Kidney (tissue), 14 donors: ENCODE results near the gene SLC9C1. TPM values are rescaled to one million over a fixed set of nuclear protein-coding genes. Genes with fewer than 3 reads are reported as not detected.

Source experiments
- DNase-seq, 5 donors: peaks; one replicate each; pipeline ENCODE4 v3.0.0-alpha.2; 2013 to 2020
- FAIRE-seq: peaks from 2 replicates; lab custom pipeline; 2012; peaks lifted over from hg19 to GRCh38; lab: Jason Lieb, UNC
- H3K27ac ChIP-seq, 2 donors: one replicate each; pipeline ENCODE4 v1.7.0; 2013; ENCODE audit warnings: low read depth in 2 of 2, low read length in 2 of 2, inconsistent platforms in 1 of 2
- H3K27me3 ChIP-seq: one replicate; pipeline ENCODE4 v1.7.1; 2013; ENCODE audit warnings: low read length, inconsistent platforms; ENCODE audit not compliant: control insufficient read depth, insufficient read depth
- H3K36me3 ChIP-seq, 3 donors: one replicate each; pipeline versions ENCODE4 v1.7.0 to v1.7.1; 2013; ENCODE audit warnings: low read length in 3 of 3, control low read depth in 1 of 3, inconsistent platforms in 1 of 3; ENCODE audit not compliant: insufficient read depth in 3 of 3, control insufficient read depth in 2 of 3
- H3K4me1 ChIP-seq, 3 donors: one replicate each; pipeline versions ENCODE4 v1.7.0 to v1.7.1; 2013; ENCODE audit warnings: low read length in 3 of 3, inconsistent platforms in 1 of 3, low read depth in 1 of 3; ENCODE audit not compliant: control insufficient read depth in 2 of 3, insufficient read depth in 2 of 3
- H3K4me3 ChIP-seq, 3 donors: one replicate each; pipeline versions ENCODE4 v1.7.0 to v1.8.1; 2013; ENCODE audit warnings: low read length in 3 of 3, control low read depth in 1 of 3, inconsistent platforms in 1 of 3
- H3K9ac ChIP-seq, 3 donors: one replicate each; pipeline versions ENCODE4 v1.7.0 to v1.7.1; 2013; ENCODE audit warnings: low read length in 3 of 3, control low read depth in 1 of 3, inconsistent platforms in 1 of 3
- H3K9me3 ChIP-seq, 3 donors: one replicate each; pipeline versions ENCODE4 v1.7.0 to v1.7.1; 2013; ENCODE audit warnings: low read length in 3 of 3, control low read depth in 1 of 3, inconsistent platforms in 1 of 3; ENCODE audit not compliant: control insufficient read depth in 2 of 3, insufficient read depth in 1 of 3
- CTCF ChIP-seq: IDR thresholded peaks from 3 replicates; pipeline ENCODE4 v1.5.1; 2012; ENCODE audit warnings: mild to moderate bottlenecking, moderate library complexity, borderline replicate concordance; ENCODE audit not compliant: insufficient read depth; ENCODE audit errors: extremely low read depth
- intact Hi-C: fragments of 100-400 bp; cut with DNase I; formaldehyde crosslinking; loops from one replicate; pipeline ENCODE4 v1.11.1; 2022
- polyA plus RNA-seq: library from polyadenylated mRNA; stranded (reverse); fragments of 350-450 nt; fragmentation: Illumina TruSeq; extraction: RNeasy Lipid Tissue Mini Kit (QIAGEN cat#74804); gene quantifications from one replicate; pipeline ENCODE4 v1.2.3, GENCODE V29; 2014; ENCODE audit warnings: low read depth, low replicate concordance; ENCODE audit not compliant: insufficient read depth
- total RNA-seq: library from RNA; stranded (reverse); fragmentation: NEBNext Ultra II Directional; extraction: Animal tissue kit (Norgen Biotek cat#: 25700); gene quantifications from one replicate; pipeline ENCODE4 v1.2.1, GENCODE V29; 2021
- donor health status: control.
- donor health status: control.
- donor health status: control.
- donor health status: control.
- donor health status: control.
- donor health status: DM: yes; HTN: yes; CAD: no.
- donor health status: Normal renal cell carcinoma (clear cell type).

SLC9C1 gene
- total and polyA plus RNA-seq, 2 donors from 2014 or later: 0.09 to 1.2 TPM

- no peak for TF ChIP-seq CTCF
- no peak overlapping the region for H3K4me3 ChIP-seq
- DNase-seq (no peak), FAIRE-seq (no peak)
- H3K4me1 ChIP-seq: peaks cover 0 to 2% (median 0%) of the 10 kb centered on the region in 3 donors
- no peaks in the 10 kb centered on the region for H3K9me3 ChIP-seq
- intact Hi-C loops: no loop called here
- H3K36me3 ChIP-seq: peaks cover 0 to 6% (median 4%) of the 10 kb centered on the region in 3 donors
- no peaks in the 10 kb centered on the region for H3K27me3 ChIP-seq
- H3K9ac ChIP-seq: no peak overlapping the region
- no peak overlapping the region for H3K27ac ChIP-seq
Measured at GRCh38 chr3:112117841-112118571, 176.0 kb downstream of the SLC9C1 start.

GRCh38 chr3:112117415-112117814 is 176.6 kb downstream of the SLC9C1 start:
- H3K4me3 ChIP-seq: no peak overlapping the region
- H3K36me3 ChIP-seq: peaks cover 0 to 7% (median 4%) of the 10 kb centered on the region in 3 donors
- no peak overlapping the region for H3K9ac ChIP-seq
- no peak for DNase-seq
- H3K27me3 ChIP-seq: no peaks in the 10 kb centered on the region
- FAIRE-seq: no peak
- no peak overlapping the region for H3K27ac ChIP-seq
- intact Hi-C loops: no loop called here
- no peaks in the 10 kb centered on the region for H3K9me3 ChIP-seq
- no peak for TF ChIP-seq CTCF
- H3K4me1 ChIP-seq: peaks cover 0 to 2% (median 0%) of the 10 kb centered on the region in 3 donors

GRCh38 chr3:112116748-112117186 is 177.2 kb downstream of the SLC9C1 start:
- TF ChIP-seq CTCF: no peak
- H3K27ac ChIP-seq: no peak overlapping the region
- peaks cover 0 to 7% (median 4%) of the 10 kb centered on the region in 3 donors for H3K36me3 ChIP-seq
- peak overlapping the region; percentile 19 to 30 (median 22) for H3K4me3 ChIP-seq
- H3K9ac ChIP-seq: no peak overlapping the region
- H3K27me3 ChIP-seq: no peaks in the 10 kb centered on the region
- FAIRE-seq (no peak), DNase-seq (peak in 1 of 5 donors; percentile 32)
- H3K9me3 ChIP-seq: no peaks in the 10 kb centered on the region
- H3K4me1 ChIP-seq: peaks cover 0 to 2% (median 0%) of the 10 kb centered on the region in 3 donors
- intact Hi-C loops: no loop called here
